Heart left ventricle (tissue), 16 donors: ENCODE measurements around the gene FNDC3B. TPM values are rescaled to one million over a fixed set of nuclear protein-coding genes. Genes with fewer than 3 reads are reported as not detected.

Experiments used
- ATAC-seq, 4 donors: fragments of 200-7000 bp; cut with Tn5 transposase; one replicate each; pipeline ENCODE4 v1.9.1; 2020 to 2022; ENCODE audit warnings: moderate library complexity in 4 of 4, mild to moderate bottlenecking in 3 of 4, moderate number of reproducible peaks in 1 of 4
- DNase-seq, 5 donors: peaks; one replicate each; pipeline ENCODE4 v3.0.0-alpha.2; 2020
- H3K27ac ChIP-seq, 12 donors: fragments of 200-600 bp; sonication (generic) in 4 of 12; one replicate each; pipeline versions ENCODE4 v1.5.0 to v1.8.0; 2016 to 2022; ENCODE audit warnings: mild to moderate bottlenecking in 2 of 12
- H3K27me3 ChIP-seq, 9 donors: fragments of 200-600 bp; sonication (generic) in 2 of 9; one replicate each; pipeline versions ENCODE4 v1.5.1 to v1.8.0; 2016 to 2022; ENCODE audit warnings: mild to moderate bottlenecking in 3 of 9
- H3K36me3 ChIP-seq, 9 donors: fragments of 200-600 bp; sonication (generic) in 2 of 9; one replicate each; pipeline versions ENCODE4 v1.5.0 to v1.8.0; 2018 to 2022; ENCODE audit warnings: mild to moderate bottlenecking in 2 of 9
- H3K4me1 ChIP-seq, 12 donors: fragments of 200-600 bp; sonication (generic) in 4 of 12; one replicate each; pipeline versions ENCODE4 v1.5.0 to v1.8.0; 2016 to 2022; ENCODE audit warnings: mild to moderate bottlenecking in 3 of 12
- H3K4me3 ChIP-seq, 12 donors: fragments of 200-600 bp; sonication (generic) in 4 of 12; one replicate each; pipeline versions ENCODE4 v1.5.0 to v1.8.0; 2017 to 2022; ENCODE audit warnings: mild to moderate bottlenecking in 9 of 12, moderate library complexity in 4 of 12
- H3K9me3 ChIP-seq, 12 donors: fragments of 200-600 bp; sonication (generic) in 4 of 12; one replicate each; pipeline versions ENCODE4 v1.5.0 to v1.8.0; 2016 to 2022; ENCODE audit warnings: mild to moderate bottlenecking in 1 of 12
- POLR2A ChIP-seq, 2 donors: fragments of 450-650 bp; IDR thresholded peaks; one replicate each; pipeline ENCODE4 v1.6.1; 2017; ENCODE audit warnings: antibody characterized with exemption in 2 of 2, mild to moderate bottlenecking in 2 of 2, moderate library complexity in 2 of 2
- WGBS, 4 donors: extraction: QIAGEN DNeasy Blood & Tissue Kit in 2 of 4; methylation state at CpG; one replicate each; pipeline versions ENCODE4 v1.1.5 to v1.1.7; 2013 to 2018; 5-methylcytosine and 5-hydroxymethylcytosine counted together
- intact Hi-C, 10 donors: fragments of 100-400 bp; cut with DNase I; formaldehyde crosslinking; loops; one replicate each; pipeline versions ENCODE4 v1.11.1 to v1.14.2; 2022
- polyA plus RNA-seq, 2 donors: library from polyadenylated mRNA; stranded (reverse); fragments of 200-250 nt; gene quantifications; one replicate each; pipeline ENCODE4 v1.2.3, GENCODE V29; 2013
- total RNA-seq, 9 donors: library from RNA; depleted of rRNA in 2 of 9; stranded (reverse); fragments of >200 nt in 2 of 9; fragmentation: NEBNext Ultra II Directional in 3 of 9; extraction: Animal tissue kit (Norgen Biotek cat#: 25700) in 3 of 9; gene quantifications; one replicate each; pipeline versions ENCODE4 v1.1.0 to v1.2.4, GENCODE V29; 2016 to 2023
- TF ChIP-seq, protein P1 (sequence below), 12 donors: fragments of 200-600 bp; sonication (generic) in 4 of 12; IDR thresholded peaks; one replicate each; pipeline versions ENCODE4 v1.5.0 to v1.8.0; 2018 to 2022; ENCODE audit warnings: antibody characterized with exemption in 12 of 12, mild to moderate bottlenecking in 5 of 12
- donor health status: ischemic (EF 13 %, LVEDD 7.1; RV severe dilation, severe dysfunction).
- donor health status: healthy with polysubstance abuse.
- donor health status: DM: no; HTN: yes; CAD: no.
- donor health status: DM: no; HTN: no; CAD: no.
- donor health status: ischemic (EF 25% LVEDD 6.9; RV normal size, moderate dysfunction).
- donor health status: ischemic (EF 25% LVEDD 5.7; RV mildly dilated, moderate dysfunction).
- donor health status: healthy.
- donor health status: DM: yes; HTN: yes; CAD: no.
- donor health status: ischemic (EF 35%, LVEDD 5.7; RV mildly dilated, moderate dysfunction).
- donor health status: nonischemic (EF 11% LVEDD 7.7; RV severe dilation, severe dysfunction).
- donor health status: DM: yes; HTN: yes; CAD: no.
- donor health status: PGD.
- donor health status: ischemic (EF 29% LVEDD 5.4; RV normal size, mild dysfunction).
- donor health status: nonischemic (EF 23%, LVEDD 6.1; RV moderate dilation, normal function).

FNDC3B gene
- total and polyA plus RNA-seq, 11 donors, result 9.4 to 113 (median 68.2) TPM

GRCh38 chr3:172126741-172127140, 87.4 kb downstream of the FNDC3B start:
- TF ChIP-seq, protein P1, sequence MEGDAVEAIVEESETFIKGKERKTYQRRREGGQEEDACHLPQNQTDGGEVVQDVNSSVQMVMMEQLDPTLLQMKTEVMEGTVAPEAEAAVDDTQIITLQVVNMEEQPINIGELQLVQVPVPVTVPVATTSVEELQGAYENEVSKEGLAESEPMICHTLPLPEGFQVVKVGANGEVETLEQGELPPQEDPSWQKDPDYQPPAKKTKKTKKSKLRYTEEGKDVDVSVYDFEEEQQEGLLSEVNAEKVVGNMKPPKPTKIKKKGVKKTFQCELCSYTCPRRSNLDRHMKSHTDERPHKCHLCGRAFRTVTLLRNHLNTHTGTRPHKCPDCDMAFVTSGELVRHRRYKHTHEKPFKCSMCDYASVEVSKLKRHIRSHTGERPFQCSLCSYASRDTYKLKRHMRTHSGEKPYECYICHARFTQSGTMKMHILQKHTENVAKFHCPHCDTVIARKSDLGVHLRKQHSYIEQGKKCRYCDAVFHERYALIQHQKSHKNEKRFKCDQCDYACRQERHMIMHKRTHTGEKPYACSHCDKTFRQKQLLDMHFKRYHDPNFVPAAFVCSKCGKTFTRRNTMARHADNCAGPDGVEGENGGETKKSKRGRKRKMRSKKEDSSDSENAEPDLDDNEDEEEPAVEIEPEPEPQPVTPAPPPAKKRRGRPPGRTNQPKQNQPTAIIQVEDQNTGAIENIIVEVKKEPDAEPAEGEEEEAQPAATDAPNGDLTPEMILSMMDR (IDR thresholded peaks at IDR 0.05), result no peak
- no peak for TF ChIP-seq POLR2A (IDR thresholded peaks at IDR 0.05)
- 62 to 80% (median 69%) methylated on average over 3 of the region's 3 CpGs for WGBS, 4 donors
- Histone ChIP-seq H3K4me3 (no peak overlapping the region), H3K9me3 (no peaks in the 10 kb centered on the region), H3K27ac (peak overlapping the region; percentile 20 to 92 (median 68)), H3K27me3 (no peaks in the 10 kb centered on the region), H3K4me1 (peaks cover 11 to 90% (median 70%) of the 10 kb centered on the region in 12 donors), H3K36me3 (peaks cover 0 to 33% (median 6%) of the 10 kb centered on the region in 9 donors)
- intact Hi-C loops, result loop anchor here in 4 of 10 donors (5.0 to 10.0 kb wide), 2 partner anchors 82 to 84 kb away; no protein-coding TSS in a partner anchor
- DNase-seq (no peak), ATAC-seq (no peak)

DNA sequence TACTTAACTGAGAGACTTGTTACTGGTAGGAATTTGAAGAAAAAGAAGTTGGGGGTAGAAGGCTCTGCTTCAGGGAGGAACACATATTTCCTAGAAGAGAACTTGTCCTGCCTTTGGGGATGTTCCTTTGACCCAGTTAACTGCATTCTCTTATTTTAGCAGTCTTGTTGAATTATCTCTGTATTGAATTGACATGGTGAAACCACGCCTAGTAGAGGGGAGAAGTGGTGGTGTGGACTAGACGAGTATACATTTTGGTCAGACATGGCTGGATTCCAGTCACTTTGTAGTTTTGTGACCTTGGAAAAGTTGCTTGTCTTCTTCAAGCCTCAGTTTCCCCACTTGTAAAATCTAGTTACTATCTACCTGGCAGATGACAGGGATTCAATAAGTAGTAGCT, 87.8 kb downstream of the FNDC3B start:
- TF ChIP-seq POLR2A (IDR thresholded peaks at IDR 0.05), result no peak
- TF ChIP-seq, protein P1 (IDR thresholded peaks at IDR 0.05), result no peak
- Histone ChIP-seq H3K4me3 (no peak overlapping the region), H3K4me1 (peaks cover 11 to 93% (median 69%) of the 10 kb centered on the region in 12 donors)

GRCh38 chr3:172127929-172128580, 88.7 kb downstream of the FNDC3B start:
- Histone ChIP-seq H3K36me3 (peaks cover 0 to 20% (median 2%) of the 10 kb centered on the region in 9 donors), H3K4me1 (peaks cover 11 to 93% (median 63%) of the 10 kb centered on the region in 12 donors), H3K27me3 (no peaks in the 10 kb centered on the region), H3K27ac (peak overlapping the region in 9 of 12 donors; percentile 12 to 92 (median 71)), H3K9me3 (no peaks in the 10 kb centered on the region), H3K4me3 (no peak overlapping the region)
- DNase-seq (no peak), ATAC-seq (no peak)
- WGBS, 4 donors, result 93 to 98% (median 95%) methylated on average over 6 of the region's 6 CpGs
- intact Hi-C loops, result loop anchor here in 4 of 10 donors (5.0 to 10.0 kb wide), 2 partner anchors 83 to 86 kb away; no protein-coding TSS in a partner anchor
- TF ChIP-seq, protein P1 (IDR thresholded peaks at IDR 0.05), result no peak
- no peak for TF ChIP-seq POLR2A (IDR thresholded peaks at IDR 0.05)

More for the DNA sequence above, 87.8 kb downstream of the FNDC3B start:
- ATAC-seq (no peak), DNase-seq (no peak)
- 70 to 86% (median 78%) methylated on average over 2 of the region's 2 CpGs for WGBS, 4 donors
- Histone ChIP-seq H3K27ac (peak overlapping the region; percentile 20 to 92 (median 68)), H3K9me3 (no peaks in the 10 kb centered on the region), H3K27me3 (no peaks in the 10 kb centered on the region), H3K36me3 (peaks cover 0 to 29% (median 6%) of the 10 kb centered on the region in 9 donors)
- intact Hi-C loops, result loop anchor here in 4 of 10 donors (5.0 to 10.0 kb wide), 2 partner anchors 82 to 85 kb away; no protein-coding TSS in a partner anchor

DNA sequence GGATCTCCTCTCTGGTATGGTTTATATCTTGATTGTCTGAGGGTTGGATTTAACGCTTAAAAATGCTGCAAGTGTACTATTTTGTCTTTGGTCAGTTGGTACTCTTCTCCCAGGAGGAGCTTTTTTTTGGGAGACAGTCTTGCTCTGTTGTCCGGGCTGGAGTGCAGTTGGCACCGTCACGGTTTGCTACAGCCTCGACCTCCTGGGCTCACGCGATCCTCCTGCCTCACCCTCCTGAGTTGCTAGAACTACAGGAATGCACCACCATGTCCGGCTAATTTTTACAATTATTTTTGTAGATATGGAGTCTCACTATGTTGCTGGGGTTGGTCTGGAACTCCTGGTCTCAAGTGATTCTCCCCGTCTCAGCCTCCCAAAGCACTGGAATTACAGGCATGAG, 89.5 kb downstream of the FNDC3B start:
- Histone ChIP-seq H3K4me1 (peaks cover 11 to 98% (median 62%) of the 10 kb centered on the region in 12 donors), H3K4me3 (no peak overlapping the region), H3K27me3 (no peaks in the 10 kb centered on the region), H3K27ac (peak overlapping the region in 8 of 12 donors; percentile 50 to 92 (median 76)), H3K9me3 (no peaks in the 10 kb centered on the region), H3K36me3 (peaks cover 0 to 13% (median 0%) of the 10 kb centered on the region in 9 donors)
- ATAC-seq, result no peak
- no peak for DNase-seq
- WGBS, 4 donors, result 93 to 97% (median 97%) methylated on average over 9 of the region's 9 CpGs
- TF ChIP-seq POLR2A (IDR thresholded peaks at IDR 0.05), result no peak
- TF ChIP-seq, protein P1 (IDR thresholded peaks at IDR 0.05), result no peak
- intact Hi-C loops, result loop anchor here in 4 of 10 donors (5.0 to 10.0 kb wide), 2 partner anchors 84 to 87 kb away; no protein-coding TSS in a partner anchor
